Hypothalamus (tissue), 51 donors: Measurements from ENCODE around the gene SPSB4.

Experiments
- DNase-seq, 51 donors: peaks; one replicate each; lab custom pipeline; 2025; lab: John Stamatoyannopoulos, UW

Gene SPSB4

DNA sequence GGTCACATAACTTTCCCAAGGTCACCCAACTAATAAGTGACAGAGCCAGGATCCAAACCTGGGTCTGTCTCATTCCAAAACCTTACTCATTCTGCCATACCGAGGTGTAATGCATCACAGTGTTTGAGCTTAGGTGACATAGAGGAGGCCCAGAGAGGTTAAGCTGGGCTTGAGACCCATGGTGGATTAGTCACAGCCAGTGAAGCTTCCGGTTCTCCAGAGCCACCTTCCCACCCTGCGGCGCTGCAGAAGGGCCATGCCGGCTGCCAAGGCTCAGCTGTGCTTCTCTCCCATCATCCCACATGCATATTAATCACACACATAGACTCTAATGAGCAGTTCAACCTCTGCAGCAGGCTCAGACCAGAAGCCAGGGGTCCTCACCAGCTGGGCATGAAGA lies 42.2 kb downstream of the SPSB4 start:
- DNase-seq = peak in 1 of 51 donors; percentile 16

- peak in 10 of 51 donors; percentile 11 to 38 (median 20) for DNase-seq
These were observed 43.0 kb downstream of the SPSB4 start for GRCh38 chr3:141093971-141094684.

DNA sequence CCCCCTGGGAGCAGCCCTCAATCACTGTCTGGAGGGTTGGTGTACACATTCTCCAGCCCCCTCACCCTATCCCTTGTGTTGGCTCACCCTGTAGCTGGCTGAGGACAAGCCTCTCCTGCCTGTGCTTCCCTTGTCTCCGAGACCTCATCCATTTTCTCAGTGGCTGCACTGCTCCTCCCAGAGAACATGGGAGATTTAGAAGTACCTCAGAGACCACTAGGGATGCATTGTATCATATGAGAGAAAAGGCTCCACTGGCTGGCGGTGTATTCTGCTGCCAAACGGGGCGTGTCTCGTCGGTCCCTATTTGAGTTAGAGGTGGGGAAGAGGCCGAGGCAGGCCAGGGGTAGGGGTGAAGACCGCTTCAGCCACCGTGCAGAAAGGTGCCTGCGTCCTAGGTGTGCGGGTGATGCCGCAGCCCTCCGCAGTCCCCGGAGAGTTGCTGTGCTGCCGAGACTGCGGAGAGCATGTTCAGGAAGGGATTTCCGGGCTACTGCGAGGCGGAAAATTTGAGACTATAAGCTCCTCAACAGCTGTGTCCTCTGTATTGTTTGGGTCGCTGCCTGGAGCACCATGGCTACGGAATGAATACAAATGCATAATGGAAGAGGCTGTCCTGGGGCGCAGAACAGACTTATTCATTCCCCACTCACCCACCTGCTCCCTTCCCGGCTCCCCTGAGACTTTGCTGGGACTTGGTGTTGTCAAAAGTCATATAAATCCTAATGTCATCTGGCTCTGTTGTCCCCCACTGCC lies 43.8 kb downstream of the SPSB4 start:
- peak in 15 of 51 donors; percentile 8 to 64 (median 24) for DNase-seq

DNA sequence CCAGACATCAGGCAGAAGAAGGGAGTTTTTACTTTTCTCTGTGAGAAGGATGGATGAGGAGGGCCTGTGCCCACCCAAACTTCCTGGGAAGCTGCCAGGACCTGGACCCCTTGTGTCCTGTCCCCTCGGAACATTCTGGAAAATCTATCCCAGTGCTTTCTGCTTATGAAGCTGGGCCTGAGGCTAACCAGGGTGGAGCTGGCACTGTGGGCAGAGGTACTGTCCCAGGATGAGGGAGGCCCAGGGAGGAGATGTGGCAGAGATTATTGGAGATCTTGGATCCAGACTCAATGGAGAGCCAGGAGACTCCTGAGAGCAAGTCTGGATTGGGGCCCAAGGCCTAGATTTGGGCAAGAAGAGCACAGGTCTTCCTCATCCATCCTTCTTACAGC lies 44.4 kb downstream of the SPSB4 start:
- no peak for DNase-seq

DNA sequence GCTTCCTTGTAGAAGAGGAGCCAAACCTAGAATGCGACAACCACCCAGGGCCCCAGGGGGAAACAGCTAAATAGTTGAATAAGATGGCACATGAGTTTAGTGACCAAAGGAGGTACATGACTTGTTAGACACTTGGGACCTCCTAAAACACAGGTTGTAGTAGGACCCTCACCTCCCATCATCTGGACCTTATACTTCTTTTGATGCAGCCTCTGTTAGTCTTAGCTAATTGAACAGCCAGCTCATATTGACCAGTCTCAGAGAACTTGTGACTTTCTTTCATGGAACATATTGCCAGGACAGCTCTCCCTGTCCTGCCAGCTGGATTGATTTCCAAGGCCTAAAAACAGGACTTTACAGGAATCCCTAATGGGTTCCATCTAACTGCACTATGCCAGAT lies 45.0 kb downstream of the SPSB4 start:
- no peak for DNase-seq

- DNase-seq = no peak
These were observed 45.8 kb downstream of the SPSB4 start for GRCh38 chr3:141096981-141097380.

DNA sequence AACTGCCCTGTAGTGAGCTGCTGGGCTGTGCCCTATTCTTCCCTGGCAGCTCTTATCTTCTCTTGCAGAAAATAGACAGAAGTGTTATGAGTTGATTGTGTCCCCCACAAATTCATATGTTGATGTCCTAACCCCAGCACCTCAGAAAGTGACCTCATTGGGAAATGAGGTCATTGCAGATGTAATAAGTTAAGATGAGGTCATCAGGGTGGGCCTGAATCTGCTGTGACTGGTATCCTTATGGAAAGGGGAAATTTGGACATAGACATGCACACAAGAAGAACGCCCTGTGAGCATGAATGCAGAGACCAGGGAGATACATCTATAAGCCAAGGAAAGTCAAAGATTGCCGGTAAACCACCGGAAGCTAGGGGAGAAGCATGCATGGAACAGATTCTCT lies 49.0 kb downstream of the SPSB4 start:
- no peak for DNase-seq

- no peak for DNase-seq
These were observed 49.6 kb downstream of the SPSB4 start for GRCh38 chr3:141100531-141101320.

- DNase-seq = no peak
These were observed 51.2 kb downstream of the SPSB4 start for GRCh38 chr3:141102372-141102771.

- DNase-seq = no peak
These were observed 51.9 kb downstream of the SPSB4 start for GRCh38 chr3:141103067-141103466.

DNA sequence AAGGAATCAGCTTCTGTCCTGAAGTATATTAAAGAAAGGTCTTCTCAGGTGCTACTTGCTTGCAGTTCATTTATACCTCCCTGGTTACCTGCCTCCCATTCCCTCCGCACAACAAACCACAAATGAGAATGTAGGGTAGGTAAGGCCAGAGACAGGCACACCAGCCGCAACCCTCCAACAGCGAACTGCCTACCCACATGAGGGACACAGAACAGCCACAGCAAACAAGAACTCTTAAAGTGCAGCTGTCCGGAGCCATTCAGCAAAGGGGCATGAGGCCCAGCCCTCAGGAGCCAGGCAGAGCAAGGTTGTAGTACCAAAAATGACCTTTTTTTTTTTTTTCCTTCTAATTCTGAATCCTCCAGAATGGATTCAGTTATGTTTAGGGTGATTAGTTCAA lies 52.4 kb downstream of the SPSB4 start:
- no peak for DNase-seq

DNA sequence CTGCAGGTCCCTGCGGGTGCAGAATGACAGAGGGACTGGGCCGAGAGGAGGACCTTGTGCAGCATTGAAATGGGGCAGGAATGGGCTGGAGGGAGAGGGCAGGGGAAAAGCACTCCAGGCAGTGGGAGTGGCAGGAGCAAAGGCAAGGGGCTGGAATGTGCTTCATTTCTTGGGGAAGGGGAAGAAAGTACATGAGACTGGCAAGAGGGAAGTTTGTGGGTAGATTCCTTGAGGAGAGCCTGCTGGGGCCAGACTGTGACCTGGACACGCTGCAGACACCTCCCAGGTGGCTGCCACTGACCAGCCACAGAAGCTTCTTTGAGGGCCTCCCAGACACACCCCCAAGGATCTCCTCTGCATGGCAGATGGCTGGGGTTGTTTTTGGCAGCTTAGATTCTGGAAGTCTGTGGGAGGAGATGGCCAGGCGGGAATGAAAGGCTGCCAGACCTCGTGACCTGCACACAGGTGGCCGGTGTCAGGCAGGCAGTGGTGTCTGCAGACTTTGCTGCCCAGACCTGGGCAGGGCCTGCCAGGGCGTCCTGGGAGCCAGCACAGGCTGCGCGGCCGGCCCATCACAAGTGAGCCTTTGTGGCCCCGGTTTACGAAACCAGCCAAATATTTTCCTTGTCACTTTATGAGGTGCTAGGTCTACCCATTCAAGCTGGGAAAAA lies 53.1 kb downstream of the SPSB4 start:
- DNase-seq = peak in 3 of 51 donors; percentile 5 to 16 (median 8)

DNA sequence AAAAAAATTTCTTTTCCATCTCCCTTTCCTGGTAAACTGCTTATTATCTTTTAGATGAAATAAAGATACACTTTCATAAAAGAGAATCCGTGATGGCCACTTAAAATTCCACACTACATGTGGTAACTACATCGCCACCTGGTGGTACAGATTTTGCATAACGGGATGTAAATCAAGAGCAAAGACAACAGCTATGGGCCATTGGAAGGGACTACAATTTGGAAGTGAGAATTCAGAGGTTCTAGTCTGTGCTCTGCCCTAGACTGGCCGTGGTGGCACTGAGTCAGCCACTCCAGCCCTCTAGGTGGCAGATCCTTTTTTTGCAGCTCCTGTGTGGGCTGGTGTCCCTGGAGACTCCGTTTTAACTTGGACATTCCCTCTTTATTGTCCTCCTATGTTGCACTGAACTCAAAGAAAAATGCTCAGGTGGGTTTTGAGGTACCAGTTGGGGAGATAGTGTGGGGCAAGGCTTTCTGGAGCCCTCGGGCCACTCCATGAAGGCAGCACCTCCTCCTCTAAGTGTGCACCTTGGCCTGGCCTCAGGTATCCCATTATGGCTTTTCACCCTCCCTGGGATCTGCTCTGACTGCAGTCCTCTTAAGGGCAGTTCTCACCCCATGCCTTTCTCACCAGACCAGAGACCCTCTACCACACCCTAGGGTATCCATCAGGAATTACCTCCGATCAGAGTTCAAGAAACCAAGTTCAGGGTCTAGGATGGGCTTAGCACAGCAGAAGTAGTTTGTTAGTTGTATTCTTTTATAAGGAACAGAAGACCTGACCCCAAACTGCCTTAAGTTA lies 54.9 kb downstream of the SPSB4 start:
- peak in 25 of 51 donors; percentile 3 to 79 (median 41) for DNase-seq

GRCh38 chr3:141106842-141107241 lies 55.7 kb downstream of the SPSB4 start:
- DNase-seq = no peak

DNA sequence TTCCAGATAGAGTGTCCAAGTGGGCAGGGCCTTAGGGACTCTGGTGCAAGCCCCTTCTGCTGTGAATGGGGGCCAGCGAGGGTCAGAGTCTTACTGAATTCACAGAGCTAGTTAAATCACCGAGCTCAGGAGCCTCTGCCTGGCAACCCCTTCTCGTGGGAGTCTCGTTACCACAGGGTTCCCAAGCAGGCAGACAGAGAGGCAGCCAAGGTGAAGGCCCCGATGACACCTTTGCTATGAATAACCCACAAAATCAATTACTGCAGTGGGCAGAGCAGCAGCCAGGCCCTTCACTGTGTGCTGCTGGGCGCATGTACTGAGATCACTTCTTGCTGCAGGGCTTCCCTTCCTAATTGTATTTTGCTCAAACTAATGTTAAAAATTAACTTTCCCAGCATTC lies 56.9 kb downstream of the SPSB4 start:
- no peak for DNase-seq

- no peak for DNase-seq
These were observed 58.6 kb downstream of the SPSB4 start for GRCh38 chr3:141109751-141110150.

DNA sequence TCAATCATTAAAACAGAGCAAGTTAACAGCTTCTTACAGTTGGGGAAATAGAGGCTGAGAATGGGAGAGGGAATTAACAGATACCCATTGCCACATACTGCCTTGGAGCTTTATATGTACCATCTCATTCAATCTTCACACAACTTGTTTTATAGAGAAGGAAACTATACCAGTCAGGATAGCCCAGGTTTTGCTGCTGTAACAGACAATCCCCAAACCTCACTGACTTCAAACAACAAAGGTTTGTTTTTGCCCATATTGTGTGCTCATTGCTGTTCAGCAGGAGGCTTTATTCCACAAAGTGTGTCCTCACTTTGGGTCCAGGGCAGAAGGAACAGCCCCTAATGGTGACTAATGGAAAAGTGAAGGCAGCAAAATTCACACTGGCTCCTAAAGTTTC lies 59.2 kb downstream of the SPSB4 start:
- DNase-seq = no peak

- DNase-seq = no peak
These were observed 60.4 kb downstream of the SPSB4 start for GRCh38 chr3:141111364-141112155.

- DNase-seq = no peak
These were observed 61.6 kb downstream of the SPSB4 start for GRCh38 chr3:141112686-141113297.
